NCI-H128 (cell line): ENCODE data around the gene OSBPL1A.
"Not testable (repeated sequence)": the region's sequence is repeated elsewhere in the genome, so short reads cannot be mapped to it uniquely, and the experiment has no call there.

ENCODE experiments used
- DNase-seq: peaks from one replicate; lab custom pipeline; 2025; ENCODE audit not compliant: unreplicated experiment; lab: John Stamatoyannopoulos, UW

OSBPL1A gene

DNA sequence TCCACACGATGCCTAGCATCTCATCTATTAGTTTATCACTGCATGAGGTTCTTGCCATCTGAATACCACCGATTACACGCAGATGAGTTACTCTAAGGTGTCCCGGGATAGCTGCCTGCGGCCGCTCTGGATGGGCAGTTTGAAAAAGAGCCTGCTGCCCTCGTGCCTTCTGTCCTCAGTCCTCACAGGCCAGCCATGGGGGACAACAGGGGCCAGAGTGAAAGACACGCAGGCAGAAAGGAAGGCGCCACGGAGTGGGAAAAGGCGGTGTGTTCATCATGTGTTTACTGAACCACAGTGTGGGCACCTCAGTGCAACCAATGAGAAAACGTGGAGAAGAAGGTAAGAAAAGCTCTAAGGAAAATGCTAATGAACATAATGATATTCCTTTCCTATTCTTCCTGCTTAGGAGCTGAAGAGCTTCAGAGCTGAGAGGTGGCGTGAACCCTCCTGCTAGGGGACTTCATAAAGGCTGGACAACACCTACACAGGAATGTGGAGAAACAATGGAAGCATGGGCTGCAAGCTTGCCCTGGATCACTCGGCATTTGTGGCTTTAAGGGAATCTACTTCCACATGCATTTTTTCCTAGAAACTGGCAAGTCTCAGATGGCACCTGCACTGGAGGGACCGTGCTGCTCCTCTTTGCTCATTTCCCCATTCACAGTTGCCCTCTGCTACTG is 207.8 kb downstream of the OSBPL1A start:
- DNase-seq: no peak

DNA sequence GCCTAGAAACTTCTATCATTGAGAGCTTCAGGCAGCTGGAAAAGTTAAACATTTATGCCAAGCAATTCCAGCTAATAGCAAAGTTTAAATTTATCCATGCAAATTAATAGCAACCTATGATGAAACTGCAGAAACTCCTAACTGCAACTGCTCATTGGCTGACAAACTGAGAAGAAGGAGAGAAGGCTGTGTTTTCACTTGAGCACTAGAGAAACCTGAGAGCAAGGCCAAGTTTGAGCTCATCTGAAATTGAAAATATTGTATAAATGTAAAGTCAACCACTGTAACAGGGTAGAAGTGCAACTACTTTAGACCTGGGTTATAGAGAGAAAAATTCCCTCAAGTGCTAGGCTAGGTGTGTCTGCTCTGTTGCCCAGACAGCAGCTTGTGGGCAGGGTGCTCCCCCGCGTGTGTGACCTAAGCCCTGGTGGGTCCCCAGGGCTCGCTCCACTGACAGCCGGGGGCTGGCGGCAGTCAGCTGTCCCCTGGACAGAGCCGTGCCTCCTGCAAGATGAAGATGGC is 208.6 kb downstream of the OSBPL1A start:
- DNase-seq: no peak

DNA sequence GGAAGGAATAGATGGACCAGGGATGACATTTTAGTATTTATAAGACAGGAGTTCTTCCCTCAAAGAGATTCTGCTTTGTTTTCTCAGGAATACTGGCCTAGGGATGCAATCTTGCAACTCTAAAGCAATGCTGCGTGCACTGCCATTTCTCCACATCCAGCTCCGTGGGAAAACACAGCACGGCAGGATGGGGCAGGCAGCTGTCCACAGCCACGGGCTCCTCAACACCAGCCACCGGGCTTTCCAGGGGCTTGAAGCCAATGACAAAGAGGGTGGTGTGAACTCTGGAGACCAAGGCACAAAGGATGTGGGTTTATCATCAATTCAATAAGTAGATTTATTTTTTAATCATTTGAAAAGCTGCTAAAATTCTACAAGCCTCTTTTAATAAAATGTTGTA is 209.5 kb downstream of the OSBPL1A start:
- DNase-seq: no peak

GRCh38 chr18:24187689-24188088 is 209.9 kb downstream of the OSBPL1A start:
- DNase-seq: no peak

DNA sequence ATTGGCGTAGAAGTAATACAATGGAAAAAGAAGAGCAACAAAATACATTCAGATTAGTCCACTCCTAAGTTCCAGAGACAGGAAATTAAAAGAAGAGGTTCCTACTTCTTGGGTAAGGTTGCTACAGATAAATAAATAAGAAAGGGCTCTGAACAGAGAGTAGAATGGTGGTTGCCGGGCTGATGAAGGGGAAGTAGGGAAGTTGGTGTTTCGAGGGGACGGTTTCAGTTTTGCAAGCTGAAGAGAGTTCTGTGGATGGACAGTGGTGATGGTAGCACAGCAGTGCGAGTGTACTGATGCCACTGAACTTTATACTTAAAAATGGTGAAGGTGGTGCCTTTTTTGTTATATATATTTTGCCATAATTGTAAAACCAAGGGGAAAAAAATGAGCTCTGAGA is 210.6 kb downstream of the OSBPL1A start:
- DNase-seq: no peak

DNA sequence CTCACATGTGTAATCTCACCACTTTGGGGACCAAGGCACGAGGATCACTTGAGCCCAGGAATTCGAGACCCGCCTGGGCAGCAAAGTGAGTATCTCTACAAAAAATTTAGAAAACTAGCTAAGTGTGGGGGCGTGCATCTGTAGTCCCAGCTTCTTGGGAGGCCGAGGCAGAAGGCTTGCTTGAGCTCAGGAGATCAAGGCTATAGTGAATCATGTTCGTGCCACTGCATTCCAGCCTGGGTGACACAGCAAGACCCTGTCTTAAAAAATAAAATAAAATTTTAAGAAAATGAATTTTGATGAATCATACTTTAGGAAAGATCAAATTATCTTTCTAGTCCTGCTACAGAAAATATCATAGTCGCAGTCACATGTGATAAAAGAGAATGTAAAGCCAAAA is 211.8 kb downstream of the OSBPL1A start:
- DNase-seq: no peak

GRCh38 chr18:24181806-24182205 is 215.8 kb downstream of the OSBPL1A start:
- DNase-seq: no peak

DNA sequence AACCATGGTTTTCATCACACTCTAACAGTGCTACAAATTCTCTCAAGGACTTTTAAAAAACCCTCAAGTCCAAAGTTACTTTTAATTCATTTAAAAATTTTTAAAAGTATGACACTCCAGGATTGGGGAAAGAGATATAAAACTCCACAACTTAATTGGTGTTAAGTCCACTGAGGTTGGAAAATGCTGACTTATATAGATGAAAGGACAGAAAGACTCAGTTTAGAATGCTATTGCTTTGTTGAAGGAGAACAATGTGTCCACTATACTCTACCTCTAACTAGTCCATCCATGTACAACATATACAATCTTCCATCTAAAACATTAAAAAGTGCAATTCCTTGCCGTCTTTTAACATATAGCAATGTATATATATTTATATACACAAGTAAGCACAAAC is 217.6 kb downstream of the OSBPL1A start:
- DNase-seq: no peak

DNA sequence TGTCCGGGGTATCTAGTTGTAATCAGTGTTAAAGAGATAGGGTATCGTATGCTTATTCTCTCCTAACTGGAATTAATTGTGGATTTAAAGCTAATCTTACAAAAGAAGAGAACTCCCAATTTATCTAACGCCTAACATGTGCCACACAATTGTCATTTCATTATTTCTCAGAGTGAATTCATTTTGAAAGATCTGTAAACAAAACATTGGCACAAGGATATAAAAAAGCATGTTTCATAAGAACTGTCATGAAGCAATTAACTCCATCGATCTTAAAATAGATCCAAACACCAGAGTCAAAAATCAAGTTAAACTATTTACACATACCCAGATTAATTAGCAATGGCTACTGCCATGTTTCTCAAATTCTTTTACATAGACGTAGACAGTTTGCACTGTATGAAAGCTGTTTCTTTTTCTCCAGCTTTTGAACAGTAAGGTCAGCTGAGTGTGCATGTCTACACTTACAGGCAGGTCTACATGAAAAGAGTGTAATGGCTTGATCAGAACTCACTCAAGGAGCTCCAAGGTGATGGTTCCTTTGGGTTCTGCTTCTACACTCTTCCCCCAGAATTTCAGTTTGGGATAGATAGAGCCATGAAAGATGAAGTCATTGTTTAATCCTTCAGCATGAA is 220.0 kb downstream of the OSBPL1A start:
- DNase-seq: no peak

DNA sequence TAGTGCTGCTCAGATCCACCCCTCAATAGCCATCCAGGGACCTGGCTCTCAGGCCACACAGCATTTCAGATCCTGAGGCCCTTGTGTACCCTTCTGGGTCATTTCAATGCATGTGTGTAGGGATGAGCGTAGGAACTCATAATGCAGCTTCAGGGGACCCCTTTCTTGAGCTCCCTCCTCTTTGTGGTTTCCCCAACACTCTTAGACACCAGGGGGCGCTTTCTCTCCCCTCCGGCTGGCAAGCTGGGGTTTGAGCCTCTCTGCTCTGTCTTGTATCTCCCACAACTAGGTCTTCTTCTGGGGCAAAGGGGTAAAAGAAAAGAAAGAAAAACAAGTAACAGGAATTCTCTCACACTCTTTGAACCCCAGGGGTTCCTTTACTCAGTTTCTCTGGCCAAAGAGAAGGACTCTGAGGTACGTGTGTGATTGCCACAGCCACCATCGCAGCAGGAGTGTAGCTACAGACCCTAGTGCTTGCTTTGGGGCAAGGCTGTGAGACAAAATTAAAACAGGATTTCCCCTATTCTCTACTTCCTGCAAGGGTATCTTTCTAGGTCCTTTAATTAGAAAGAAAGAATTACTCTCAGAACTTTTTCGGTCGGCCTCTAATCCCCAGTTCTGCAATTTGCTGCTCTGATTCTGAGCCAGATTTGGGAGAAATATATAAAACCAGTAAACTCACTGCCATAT is 220.8 kb downstream of the OSBPL1A start:
- DNase-seq: no peak

DNA sequence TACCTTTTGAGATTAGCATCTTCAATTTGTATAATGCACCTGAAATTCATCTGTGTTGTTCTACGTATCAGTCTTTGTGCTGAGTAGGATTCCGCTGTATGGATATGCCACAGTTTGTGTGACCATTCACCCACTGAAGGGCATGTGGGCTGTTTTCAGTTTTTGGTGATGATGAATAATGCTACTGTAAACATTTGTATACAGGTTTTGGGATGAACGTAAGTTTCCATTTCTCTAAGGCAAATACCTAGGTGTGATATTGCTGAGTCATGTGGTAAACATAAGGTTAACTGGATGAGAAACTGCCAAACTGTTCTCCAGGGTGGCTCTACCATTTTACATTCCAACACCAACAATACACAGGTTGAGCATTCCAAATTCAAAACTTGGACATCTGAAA is 223.6 kb downstream of the OSBPL1A start:
- DNase-seq: no peak

- DNase-seq: no peak
Measured at GRCh38 chr18:24170360-24170759, 227.3 kb downstream of the OSBPL1A start.

- no peak for DNase-seq
Measured at GRCh38 chr18:24168496-24168895, 229.1 kb downstream of the OSBPL1A start.

DNA sequence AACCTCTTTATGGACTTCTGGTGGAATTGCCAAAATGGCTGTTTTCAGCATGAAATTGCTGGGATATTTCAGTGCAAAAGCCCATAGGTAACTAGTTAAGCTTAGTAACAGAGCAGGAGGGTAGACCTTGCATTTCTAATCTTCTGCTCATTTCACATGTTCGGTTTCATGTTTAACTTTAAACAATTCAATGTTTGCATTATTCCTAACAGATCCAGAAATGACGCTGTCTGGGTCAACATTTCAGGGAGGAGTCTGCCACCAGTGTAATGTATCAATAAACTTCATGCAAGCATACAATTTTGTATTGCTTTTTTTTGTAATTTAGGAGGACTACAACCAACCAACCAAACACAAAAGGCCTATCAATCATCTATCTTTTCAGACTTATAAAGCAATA is 236.3 kb downstream of the OSBPL1A start:
- no peak for DNase-seq

DNA sequence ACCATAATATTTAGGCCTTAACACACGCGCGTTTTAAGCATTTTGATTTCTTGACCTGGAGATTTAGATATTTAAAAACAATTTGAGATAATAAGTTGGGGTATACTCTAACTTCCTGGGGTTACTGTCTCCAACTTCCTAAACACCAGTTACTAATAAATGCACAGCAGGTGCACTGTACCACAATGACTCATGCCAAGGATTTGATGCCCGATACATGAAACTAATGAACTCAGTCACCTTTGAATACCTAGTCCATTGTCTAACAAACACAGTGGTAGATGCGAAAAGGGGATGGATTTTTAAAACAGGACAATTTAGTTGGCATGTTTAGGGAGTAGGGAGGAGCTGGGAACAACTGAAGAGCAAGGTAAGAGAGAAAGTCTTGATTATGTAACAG is 237.5 kb downstream of the OSBPL1A start:
- no peak for DNase-seq

DNA sequence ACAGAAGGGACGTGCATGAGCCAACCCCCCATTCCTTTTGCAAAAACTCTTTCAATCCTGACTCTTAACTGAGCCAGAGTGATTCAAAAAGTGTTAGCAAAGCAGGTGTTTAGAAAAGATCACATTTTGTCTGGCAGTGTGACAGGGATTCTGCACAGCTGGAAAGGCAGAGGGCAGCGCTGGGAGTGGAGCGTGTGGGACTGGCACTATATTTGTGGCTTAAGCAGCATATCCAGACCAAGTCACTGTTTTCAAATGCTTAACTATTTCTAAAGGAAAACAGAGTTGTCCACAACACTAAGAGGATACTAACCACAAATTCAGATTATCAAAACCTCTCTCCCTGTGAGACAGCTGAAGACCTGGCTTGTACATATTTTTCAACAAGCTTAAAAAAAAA is 239.8 kb downstream of the OSBPL1A start:
- DNase-seq: no peak

- DNase-seq: no peak
Measured at GRCh38 chr18:24153397-24153796, 244.2 kb downstream of the OSBPL1A start.

DNA sequence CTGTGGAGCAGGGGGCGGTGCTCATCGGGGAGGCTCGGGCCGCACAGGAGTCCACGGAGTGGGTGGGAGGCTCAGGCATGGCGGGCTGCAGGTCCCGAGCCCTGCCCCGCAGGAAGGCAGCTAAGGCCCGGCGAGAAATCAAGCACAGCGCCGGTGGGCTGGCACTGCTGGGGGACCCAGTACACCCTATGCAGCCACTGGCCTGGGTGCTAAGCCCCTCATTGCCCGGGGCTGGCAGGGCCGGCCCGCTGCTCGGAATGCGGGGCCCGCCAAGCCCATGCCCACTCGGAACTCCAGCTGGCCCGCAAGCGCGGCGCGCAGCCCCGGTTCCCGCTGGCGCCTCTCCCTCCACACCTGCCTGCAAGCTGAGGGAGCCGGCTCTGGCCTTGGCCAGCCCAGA is 248.0 kb downstream of the OSBPL1A start:
- not testable (repeated sequence) for DNase-seq

DNA sequence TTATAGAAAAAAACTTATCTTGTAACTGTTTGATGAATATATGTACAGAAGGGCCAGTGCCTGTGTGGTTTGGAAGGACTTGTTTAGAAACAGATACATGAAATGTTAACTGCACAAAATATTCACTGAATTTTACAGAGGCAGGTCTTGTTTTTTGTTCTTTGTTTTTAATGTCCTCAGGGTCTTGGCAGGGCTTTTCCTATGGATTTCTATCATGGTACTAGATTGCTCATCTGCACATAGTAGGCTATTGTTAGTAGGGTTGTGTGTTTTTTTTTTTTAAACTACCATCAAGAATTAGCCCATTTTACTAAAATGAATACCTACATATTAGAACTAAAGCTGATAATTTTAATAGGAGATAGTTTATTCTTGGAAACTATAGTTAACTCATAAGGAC is 255.2 kb downstream of the OSBPL1A start:
- DNase-seq: no peak

DNA sequence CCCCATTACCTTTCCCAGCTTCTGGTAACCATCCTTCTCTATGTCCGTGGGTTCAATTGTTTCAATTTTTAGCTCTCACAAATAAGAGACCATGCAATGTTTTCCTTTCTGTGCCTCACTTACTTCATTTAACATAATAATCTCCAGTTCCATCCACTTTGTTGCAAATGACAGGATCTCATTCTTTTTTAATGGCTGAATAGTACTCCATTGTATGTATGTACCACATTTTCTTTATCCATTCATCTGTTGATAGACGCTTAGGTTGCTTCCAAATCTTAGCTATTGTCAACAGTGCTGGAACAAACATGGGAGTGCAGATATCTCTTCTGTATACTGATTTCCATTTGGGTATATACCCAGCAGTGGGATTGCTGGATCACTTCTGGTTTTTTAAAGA is 256.9 kb downstream of the OSBPL1A start:
- no peak for DNase-seq

DNA sequence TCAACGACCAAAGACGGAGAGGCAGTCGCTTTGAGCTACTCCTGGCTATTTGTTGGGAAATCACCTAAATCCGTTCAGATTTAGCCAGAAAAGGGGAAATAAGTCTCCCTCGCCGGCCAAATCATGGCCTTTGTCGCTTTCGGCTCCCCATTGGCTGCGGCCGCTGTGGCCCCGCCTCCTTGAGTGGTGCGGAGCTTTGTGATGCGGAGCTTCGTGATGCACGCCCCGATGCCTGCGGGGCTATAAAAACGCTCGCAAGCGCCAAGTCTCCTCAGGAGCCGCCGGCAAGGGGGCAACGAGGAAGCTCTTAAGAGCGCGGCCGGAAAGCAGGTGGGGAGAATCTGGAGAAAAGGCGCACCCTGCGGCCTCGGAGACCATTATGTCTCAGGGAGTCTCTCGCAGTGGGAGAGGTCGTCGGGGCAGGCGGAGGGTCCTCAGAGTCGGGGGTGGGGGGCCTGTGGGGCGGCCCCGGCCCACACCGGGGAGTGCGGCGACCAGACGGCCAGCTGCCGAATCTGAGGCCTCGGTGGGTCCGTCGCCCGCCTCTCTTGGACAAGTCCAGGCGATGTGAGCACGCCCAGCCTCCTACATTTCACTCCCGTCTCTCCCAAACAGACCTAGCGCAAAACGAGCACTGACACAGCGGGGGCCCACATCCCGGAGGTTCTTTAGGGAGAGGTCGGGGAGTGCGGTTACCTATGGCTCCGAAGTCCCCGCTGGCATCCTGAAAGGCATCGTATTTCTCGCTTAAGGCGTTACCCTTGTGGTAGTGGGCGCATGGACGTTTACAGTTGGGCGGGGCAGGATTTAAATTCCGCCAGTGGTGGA is 258.6 kb downstream of the OSBPL1A start, which contains the start of gene CABYR:
Gene CABYR, plus strand, starts transcription at position 274 of the 828 bp plus-strand sequence. CDS start 4,053 bp downstream, outside the sequence.
- peak; percentile 79 for DNase-seq
